Urinary bladder (tissue), 4 donors: ENCODE results near the gene HSPA12A. TPM values are rescaled to one million over a fixed set of nuclear protein-coding genes. Genes with fewer than 3 reads are reported as not detected.

Experiments
- DNase-seq: peaks from one replicate; pipeline ENCODE4 v3.0.0-alpha.2; 2015; ENCODE audit errors: extremely low spot score
- H3K27ac ChIP-seq: one replicate; pipeline ENCODE4 v1.5.1; 2013; ENCODE audit warnings: low read depth, mild to moderate bottlenecking, moderate library complexity
- H3K36me3 ChIP-seq: one replicate; pipeline ENCODE4 v1.6.1; 2013; ENCODE audit warnings: mild to moderate bottlenecking, moderate library complexity; ENCODE audit not compliant: insufficient read depth
- H3K4me1 ChIP-seq: one replicate; pipeline ENCODE4 v1.6.1; 2013; ENCODE audit warnings: mild to moderate bottlenecking, moderate library complexity; ENCODE audit not compliant: insufficient read depth
- H3K4me3 ChIP-seq: one replicate; pipeline ENCODE4 v1.5.1; 2013; ENCODE audit warnings: low read depth, low read length
- WGBS: extraction: QIAGEN DNeasy Blood & Tissue Kit; methylation state at CpG from one replicate; pipeline ENCODE4 v1.1.7; 2013; 5-methylcytosine and 5-hydroxymethylcytosine counted together
- polyA plus RNA-seq: library from polyadenylated mRNA; stranded (reverse); fragments of 200-250 nt; gene quantifications from one replicate; pipeline ENCODE4 v1.2.3, GENCODE V29; 2013
- total RNA-seq: library from RNA; depleted of rRNA; stranded (reverse); fragments of >200 nt; gene quantifications from one replicate; pipeline ENCODE4 v1.2.3, GENCODE V29; 2014
- donor health status: healthy with polysubstance abuse.
- donor health status: healthy.

HSPA12A gene, protein sequence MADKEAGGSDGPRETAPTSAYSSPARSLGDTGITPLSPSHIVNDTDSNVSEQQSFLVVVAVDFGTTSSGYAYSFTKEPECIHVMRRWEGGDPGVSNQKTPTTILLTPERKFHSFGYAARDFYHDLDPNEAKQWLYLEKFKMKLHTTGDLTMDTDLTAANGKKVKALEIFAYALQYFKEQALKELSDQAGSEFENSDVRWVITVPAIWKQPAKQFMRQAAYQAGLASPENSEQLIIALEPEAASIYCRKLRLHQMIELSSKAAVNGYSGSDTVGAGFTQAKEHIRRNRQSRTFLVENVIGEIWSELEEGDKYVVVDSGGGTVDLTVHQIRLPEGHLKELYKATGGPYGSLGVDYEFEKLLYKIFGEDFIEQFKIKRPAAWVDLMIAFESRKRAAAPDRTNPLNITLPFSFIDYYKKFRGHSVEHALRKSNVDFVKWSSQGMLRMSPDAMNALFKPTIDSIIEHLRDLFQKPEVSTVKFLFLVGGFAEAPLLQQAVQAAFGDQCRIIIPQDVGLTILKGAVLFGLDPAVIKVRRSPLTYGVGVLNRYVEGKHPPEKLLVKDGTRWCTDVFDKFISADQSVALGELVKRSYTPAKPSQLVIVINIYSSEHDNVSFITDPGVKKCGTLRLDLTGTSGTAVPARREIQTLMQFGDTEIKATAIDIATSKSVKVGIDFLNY
- total RNA-seq (24.4 TPM), polyA plus RNA-seq (9.1 TPM)

DNA sequence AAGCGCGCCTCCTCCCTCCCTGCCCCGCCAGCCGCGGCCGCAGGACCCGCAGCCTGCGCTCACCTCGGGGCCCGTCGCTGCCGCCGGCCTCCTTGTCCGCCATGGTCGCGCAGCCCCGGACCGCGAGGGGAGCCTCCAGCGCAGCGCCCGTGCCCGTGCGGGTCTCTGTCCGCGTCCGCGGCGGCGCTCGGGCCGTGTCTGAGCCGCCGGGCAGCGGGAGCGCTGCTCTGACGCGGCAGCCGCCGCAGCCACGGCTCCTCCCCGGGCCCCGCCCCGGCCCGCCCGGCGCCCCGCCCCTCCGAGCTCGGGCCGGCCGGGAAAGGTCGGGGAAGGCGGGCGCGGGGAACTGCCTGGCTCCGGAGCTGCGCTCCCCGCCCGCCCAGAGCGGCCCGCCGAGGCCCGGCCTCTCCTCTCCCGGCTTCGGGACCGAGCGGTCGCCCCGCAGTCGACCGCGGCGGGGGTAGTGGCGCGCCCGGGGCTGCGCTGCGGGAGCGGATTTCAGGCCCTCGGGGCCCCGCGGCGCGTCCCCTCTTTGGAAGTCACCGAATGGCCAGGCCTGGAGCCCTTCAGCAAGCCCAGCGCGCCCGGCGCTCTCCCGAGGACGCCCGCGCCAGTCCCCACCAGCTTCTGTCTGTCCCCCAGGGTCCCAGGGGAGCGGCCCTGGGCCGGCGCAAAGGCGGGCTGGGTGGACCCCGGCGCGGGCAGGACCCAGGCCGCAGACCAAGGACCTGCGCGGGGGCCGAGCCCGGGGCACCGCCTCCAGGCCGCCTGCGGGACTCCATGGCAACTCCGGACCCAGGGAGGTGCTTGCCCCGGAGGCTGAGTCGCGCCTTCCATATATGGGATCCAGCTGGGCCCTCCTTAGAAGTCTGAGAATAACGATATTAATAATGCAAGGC, at the start of gene HSPA12A:
HSPA12A (minus strand) TSS at position 200 of the 899 bp plus-strand sequence; CDS start at position 103, 97 bp downstream.
- no peak for DNase-seq
- WGBS, result under 1% methylated on average over 111 of the region's 114 CpGs
- peak within 1 kb of the TSS; percentile 71 for H3K4me3 ChIP-seq
- H3K4me1 ChIP-seq, result no peaks in the 10 kb centered on the region
- no peaks in the 10 kb centered on the region for H3K36me3 ChIP-seq
- peak within 1 kb of the TSS; percentile 68 for H3K27ac ChIP-seq

DNA sequence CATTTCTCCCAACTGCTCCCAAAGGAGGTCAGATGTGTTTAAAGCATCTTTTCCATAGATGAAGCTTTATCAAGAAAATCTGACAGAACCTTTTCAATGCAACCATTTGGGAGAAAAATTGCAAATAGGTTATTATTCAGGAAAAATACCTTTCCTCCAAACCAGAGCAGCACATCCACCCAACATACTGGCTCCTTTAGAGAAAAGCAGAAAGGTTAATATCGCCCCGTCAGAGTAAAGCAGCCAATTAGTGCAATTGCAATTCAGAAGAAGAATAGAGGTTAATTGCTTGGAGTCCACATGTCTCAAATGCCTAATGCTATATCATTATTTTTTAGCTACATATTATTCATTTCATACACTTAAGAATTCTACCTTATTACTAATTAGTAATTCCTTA, 48.9 kb upstream of the HSPA12A start:
- Histone ChIP-seq H3K4me3 (no peak overlapping the region), H3K4me1 (no peaks in the 10 kb centered on the region), H3K27ac (no peak overlapping the region), H3K36me3 (no peaks in the 10 kb centered on the region)
- WGBS, result 97% methylated on average over 2 of the region's 2 CpGs
- no peak for DNase-seq

DNA sequence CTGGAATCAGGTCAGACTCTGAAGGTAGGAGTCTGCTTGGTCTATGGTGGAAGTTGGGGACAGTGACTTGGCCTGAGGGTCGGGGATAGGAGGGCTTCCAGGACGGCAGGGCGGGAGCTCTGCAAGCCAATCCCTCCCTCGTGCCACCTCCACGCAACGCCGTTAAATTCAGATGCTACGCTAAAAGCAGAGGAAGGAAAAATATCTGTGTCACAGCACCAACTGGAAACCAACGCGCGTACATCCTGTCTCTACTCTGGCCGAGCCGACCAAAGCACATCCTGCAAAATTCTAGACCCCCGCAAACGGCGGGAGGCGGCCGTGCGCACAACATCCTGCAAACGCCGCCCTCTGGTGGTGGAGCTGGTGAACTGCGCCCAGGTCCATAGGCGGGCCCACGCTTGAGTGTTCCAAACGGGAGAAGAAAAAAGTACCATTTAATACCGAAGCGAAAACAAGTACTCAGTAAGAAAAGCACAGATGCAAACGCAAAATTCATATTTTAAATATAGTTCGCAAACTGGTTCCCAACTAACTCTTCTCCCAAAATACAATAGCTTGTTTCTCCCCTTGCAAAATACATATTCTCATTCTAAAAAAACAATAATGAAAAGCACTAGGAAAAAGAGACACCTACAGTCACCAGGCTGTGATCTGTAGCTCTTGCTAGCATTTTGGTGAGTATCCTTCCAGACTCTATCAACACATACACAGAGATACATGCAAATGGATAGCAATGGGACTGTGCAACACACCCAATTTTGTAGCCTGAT, 45.7 kb upstream of the HSPA12A start:
- Histone ChIP-seq H3K27ac (no peak overlapping the region), H3K4me1 (no peaks in the 10 kb centered on the region), H3K4me3 (no peak overlapping the region), H3K36me3 (no peaks in the 10 kb centered on the region)
- WGBS, result 3% methylated on average over 29 of the region's 29 CpGs
- DNase-seq, result peak; percentile 39

DNA sequence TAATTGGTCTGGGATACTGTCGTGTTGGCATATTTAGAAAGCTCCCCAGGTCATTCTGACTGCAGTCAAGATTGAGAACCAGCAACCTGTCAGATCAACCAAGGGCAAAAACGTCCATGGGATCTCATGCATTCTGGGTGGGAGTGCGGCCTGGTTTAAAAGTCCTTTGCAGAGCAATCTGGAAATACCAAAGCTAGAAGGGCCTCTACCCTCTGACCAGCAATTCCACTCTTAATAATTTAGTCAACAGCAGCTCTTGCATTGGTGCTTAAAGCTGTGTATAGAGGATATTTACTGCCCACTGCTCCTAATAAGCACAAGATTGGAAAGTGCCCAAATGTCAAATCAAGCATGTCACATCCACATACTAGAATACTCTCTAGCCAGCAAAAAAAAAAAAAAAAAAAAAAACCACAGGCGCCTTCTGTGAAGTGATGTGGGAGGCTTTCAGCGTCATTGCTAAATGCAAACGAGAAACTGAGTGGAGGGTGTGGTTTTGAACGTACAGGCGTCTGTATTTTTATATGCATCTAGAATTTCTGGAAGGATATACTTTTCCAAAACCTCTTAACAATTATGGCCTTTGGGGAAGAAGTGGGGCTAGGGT, 44.8 kb upstream of the HSPA12A start:
- no peak overlapping the region for H3K4me3 ChIP-seq

DNA sequence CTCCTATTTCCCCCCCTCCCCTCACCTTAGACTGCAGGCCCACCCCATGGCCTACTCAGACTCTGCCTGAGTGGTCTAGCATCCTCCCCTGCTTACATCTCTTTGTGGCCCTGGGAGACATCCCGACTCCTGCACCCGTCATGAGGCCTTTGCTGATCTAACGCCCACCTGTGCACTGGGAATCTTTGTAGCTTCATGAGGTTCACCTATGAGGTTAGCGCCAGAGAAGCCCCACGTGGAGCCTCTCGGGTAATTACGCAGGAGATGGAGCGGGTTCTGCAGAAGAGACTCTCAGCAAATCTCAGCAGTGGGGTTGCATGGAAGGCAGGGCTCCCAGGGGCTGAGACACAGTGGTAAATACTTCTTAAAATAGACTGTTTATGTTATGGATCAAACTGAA, 43.5 kb upstream of the HSPA12A start:
- no peak for DNase-seq
- 86% methylated on average over 8 of the region's 8 CpGs for WGBS
- H3K4me3 ChIP-seq, result no peak overlapping the region
- no peaks in the 10 kb centered on the region for H3K36me3 ChIP-seq
- no peak overlapping the region for H3K27ac ChIP-seq
- no peaks in the 10 kb centered on the region for H3K4me1 ChIP-seq

More for the DNA sequence above, 44.8 kb upstream of the HSPA12A start:
- 79% methylated on average over 8 of the region's 8 CpGs for WGBS
- no peak for DNase-seq
- Histone ChIP-seq H3K27ac (no peak overlapping the region), H3K4me1 (no peaks in the 10 kb centered on the region), H3K36me3 (no peaks in the 10 kb centered on the region)

DNA sequence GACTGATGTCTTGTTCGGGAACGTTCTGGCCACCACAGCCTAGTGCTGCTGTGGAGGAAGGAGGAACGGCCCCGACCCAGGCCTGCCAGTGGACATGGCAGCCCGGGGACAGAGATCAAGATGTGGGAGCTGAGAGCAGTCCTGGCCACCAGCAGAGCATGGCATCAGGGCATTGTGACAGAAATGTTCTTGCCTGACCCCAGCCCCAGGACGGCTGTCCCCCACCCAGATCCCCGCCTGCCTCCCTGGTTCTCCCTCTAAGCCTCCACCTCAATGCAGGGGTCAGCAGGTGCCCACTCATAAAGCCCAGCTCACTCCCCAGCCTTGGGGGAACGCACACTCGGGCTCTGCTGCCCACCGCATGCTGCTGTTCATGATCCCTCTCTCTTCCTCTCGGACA, 42.9 kb upstream of the HSPA12A start:
- DNase-seq, result no peak
- Histone ChIP-seq H3K27ac (no peak overlapping the region), H3K4me1 (no peaks in the 10 kb centered on the region), H3K4me3 (no peak overlapping the region), H3K36me3 (no peaks in the 10 kb centered on the region)
- WGBS, result 93% methylated on average over 11 of the region's 11 CpGs

DNA sequence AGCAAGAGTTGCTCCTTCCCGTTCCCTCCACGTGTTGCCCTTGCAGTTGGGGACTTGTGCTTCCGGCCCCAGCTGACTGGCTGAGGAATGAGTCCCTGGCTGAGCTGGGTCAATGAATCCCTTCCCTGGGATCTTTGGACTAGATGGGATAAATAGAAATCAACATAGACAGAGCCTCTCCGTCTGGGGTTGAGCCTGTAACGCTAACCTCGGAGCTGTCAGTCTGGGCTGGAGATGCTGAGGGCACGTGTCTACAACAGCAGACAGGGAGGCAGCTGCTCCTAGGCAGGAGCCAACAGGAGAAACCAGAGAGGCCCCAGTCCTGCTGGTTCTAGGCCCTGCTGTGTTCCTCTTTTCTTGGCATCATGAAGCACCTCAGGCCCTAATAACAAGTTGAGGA, 42.3 kb upstream of the HSPA12A start:
- 90% methylated on average over 7 of the region's 7 CpGs for WGBS
- Histone ChIP-seq H3K36me3 (no peaks in the 10 kb centered on the region), H3K27ac (no peak overlapping the region), H3K4me3 (no peak overlapping the region), H3K4me1 (no peaks in the 10 kb centered on the region)
- no peak for DNase-seq

DNA sequence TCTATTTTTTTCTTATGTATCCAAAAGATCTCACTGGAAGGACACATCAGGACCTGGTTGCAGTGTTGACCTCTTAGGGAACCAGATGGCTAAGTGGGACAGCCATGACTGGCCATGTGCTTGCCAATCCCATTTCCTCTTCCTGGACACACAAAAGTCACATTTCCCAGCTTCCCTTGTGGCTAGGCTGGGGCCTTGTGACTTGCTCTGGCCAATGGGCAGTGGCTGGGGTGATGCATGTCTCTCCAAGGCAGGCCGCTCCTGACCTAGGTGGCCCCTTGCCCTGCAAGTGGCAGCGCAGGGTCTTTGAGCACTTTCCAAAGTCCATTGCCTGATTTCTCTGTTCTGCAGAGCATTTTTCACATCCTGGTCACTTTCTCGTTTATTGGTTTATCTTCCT, 41.7 kb upstream of the HSPA12A start:
- H3K4me3 ChIP-seq, result no peak overlapping the region
- WGBS, result 88% methylated on average over 3 of the region's 3 CpGs
- DNase-seq, result no peak
- no peaks in the 10 kb centered on the region for H3K36me3 ChIP-seq
- no peak overlapping the region for H3K27ac ChIP-seq
- no peaks in the 10 kb centered on the region for H3K4me1 ChIP-seq

DNA sequence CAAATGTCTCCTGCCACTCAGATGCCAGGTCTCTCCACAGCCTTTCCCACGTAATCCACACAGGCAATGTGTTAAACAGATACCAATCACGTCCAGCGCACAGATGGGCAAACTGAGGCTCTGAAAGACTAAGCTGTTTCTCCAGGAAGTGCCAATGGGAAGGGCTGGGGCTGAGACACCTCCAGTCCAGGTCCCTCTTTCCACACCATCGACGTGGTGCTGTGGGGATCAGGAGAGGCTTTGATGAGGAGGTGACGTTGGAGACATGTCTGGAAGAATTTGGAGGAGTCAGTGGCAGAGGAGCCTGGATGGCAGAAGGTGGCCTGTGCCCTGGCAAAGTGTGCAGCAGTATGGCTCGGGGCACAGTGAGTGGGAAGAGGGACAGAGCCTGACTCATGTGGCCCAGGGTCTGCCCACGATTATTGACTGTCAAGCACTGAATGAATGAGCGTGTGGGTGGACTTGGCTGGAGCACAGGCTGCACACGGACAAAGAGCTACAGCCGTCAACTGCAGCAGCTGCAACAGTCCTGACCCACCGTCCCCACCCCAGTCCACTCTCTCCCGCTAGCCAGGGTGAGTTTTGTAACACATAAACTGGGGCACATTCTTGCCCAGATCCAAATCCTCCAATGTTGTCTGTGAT, 40.8 kb upstream of the HSPA12A start:
- no peak for DNase-seq
- no peak overlapping the region for H3K27ac ChIP-seq
- WGBS, result 74% methylated on average over 13 of the region's 13 CpGs
- no peaks in the 10 kb centered on the region for H3K36me3 ChIP-seq
- H3K4me3 ChIP-seq, result no peak overlapping the region
- H3K4me1 ChIP-seq, result no peaks in the 10 kb centered on the region

DNA sequence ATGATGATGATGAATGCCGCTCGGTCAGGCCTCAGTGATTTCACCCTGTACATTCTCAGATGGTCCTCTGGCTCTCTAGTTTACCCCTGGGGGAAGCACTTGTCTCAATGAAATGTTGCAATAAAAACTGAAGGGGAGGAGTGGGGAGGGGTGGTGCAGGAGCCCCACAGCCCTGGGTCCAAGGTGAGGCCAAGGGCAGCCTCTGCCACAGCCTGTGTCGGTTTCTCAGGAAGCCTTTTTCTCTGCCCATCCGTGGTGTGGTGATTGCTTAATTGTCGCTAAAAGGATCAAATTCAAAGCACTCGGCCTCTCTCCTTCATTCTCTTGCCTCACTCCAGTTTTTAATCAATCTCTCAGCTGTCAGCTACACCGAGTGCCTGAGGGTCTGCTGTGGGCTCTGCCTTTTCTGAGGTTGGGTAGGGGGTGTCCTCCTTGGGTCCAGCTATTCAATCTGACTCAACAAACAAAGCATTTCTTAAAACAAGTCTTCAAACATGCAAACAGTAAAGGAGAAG, 39.1 kb upstream of the HSPA12A start:
- 83% methylated on average over 7 of the region's 7 CpGs for whole genome bisulfite sequencing
- no peaks in the 10 kb centered on the region for H3K36me3 ChIP-seq
- no peak overlapping the region for H3K27ac ChIP-seq
- H3K4me1 ChIP-seq, result no peaks in the 10 kb centered on the region
- DNase-seq, result no peak
- H3K4me3 ChIP-seq, result no peak overlapping the region

DNA sequence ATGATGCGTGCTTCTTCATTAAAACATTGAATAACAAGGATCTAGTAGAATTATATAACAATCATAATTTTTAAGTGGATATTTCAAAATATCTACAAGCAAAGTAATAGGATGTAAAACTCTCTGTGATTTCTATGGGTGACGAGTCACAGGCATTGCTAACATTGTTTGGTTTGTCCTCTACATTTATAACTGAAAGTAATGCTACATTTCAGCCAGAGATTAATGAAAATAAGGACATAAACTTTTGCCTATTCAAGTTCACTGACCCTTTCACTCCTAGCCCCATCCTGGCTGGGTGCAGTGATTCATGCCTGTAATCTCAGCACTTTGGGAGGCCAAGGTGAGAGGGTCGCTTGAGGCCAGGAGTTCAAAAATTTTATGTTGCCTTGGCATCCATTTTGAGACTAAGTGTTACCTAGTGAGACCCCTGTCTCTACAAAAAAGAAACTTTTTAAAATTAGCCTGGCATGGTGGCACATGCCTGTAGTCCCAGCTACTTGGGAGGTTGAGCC, 38.4 kb upstream of the HSPA12A start:
- WGBS, result 96% methylated on average over 3 of the region's 3 CpGs
- no peaks in the 10 kb centered on the region for H3K36me3 ChIP-seq
- no peak overlapping the region for H3K27ac ChIP-seq
- H3K4me1 ChIP-seq, result no peaks in the 10 kb centered on the region
- no peak overlapping the region for H3K4me3 ChIP-seq
- DNase-seq, result no peak

DNA sequence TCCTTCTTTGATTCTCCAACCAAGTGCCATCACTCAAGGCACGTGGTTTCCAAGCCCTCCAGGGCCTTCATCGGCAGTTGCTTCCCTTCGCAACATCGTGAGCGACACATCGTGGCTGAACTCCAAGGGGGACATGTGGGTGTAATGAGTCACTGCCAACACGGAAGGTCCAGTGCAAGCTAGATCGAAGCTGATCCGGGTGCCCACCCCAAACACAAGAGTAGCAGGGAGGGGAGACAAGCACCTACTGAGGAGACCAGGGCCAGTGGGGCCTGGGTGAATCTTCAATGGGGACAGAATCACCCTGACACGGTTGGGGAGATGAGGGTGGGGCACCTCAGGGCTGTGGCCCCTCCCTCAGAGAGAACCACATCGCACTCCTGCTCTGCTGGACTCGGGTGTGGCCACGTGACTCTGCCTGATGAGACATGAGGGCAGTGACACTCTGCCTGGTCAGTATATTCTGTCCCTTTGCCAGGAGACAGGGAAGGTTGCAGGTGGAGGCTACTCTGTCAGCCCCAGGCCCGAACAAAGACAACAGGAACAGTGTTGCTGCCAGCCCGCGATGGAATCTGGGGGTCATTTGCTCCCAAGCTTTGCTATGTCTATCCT, 36.8 kb upstream of the HSPA12A start:
- no peaks in the 10 kb centered on the region for H3K36me3 ChIP-seq
- DNase-seq, result no peak
- H3K4me1 ChIP-seq, result no peaks in the 10 kb centered on the region
- H3K4me3 ChIP-seq, result no peak overlapping the region
- WGBS, result 81% methylated on average over 16 of the region's 16 CpGs
- H3K27ac ChIP-seq, result no peak overlapping the region
